Fibroblast of mammary gland (primary cell): Measurements from ENCODE around the gene SYPL2.

Source experiments
- DNase-seq: peaks from one replicate; pipeline ENCODE4 v3.0.0-alpha.2; 2010; ENCODE audit warnings: low read depth
- H3K4me3 ChIP-seq: 2 replicates; pipeline ENCODE4 v1.5.1; 2011; ENCODE audit warnings: low read depth, mild to moderate bottlenecking, low read length, moderate library complexity; ENCODE audit not compliant: control insufficient read depth
- TF ChIP-seq, protein P1 (sequence below): conservative IDR thresholded peaks from 2 replicates; pipeline ENCODE4 v1.5.1; 2011; ENCODE audit warnings: low read depth, low read length, inconsistent platforms; ENCODE audit not compliant: control insufficient read depth, insufficient read depth

Gene SYPL2

GRCh38 chr1:109478806-109479205 lies 12.5 kb downstream of the SYPL2 start:
- DNase-seq: no peak
- H3K4me3 ChIP-seq: no peak overlapping the region
- TF ChIP-seq, protein P1, sequence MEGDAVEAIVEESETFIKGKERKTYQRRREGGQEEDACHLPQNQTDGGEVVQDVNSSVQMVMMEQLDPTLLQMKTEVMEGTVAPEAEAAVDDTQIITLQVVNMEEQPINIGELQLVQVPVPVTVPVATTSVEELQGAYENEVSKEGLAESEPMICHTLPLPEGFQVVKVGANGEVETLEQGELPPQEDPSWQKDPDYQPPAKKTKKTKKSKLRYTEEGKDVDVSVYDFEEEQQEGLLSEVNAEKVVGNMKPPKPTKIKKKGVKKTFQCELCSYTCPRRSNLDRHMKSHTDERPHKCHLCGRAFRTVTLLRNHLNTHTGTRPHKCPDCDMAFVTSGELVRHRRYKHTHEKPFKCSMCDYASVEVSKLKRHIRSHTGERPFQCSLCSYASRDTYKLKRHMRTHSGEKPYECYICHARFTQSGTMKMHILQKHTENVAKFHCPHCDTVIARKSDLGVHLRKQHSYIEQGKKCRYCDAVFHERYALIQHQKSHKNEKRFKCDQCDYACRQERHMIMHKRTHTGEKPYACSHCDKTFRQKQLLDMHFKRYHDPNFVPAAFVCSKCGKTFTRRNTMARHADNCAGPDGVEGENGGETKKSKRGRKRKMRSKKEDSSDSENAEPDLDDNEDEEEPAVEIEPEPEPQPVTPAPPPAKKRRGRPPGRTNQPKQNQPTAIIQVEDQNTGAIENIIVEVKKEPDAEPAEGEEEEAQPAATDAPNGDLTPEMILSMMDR: no peak

- H3K4me3 ChIP-seq: no peak overlapping the region
- no peak for DNase-seq
- TF ChIP-seq, protein P1: no peak
Measured at GRCh38 chr1:109479311-109479710, 13.0 kb downstream of the SYPL2 start.

DNA sequence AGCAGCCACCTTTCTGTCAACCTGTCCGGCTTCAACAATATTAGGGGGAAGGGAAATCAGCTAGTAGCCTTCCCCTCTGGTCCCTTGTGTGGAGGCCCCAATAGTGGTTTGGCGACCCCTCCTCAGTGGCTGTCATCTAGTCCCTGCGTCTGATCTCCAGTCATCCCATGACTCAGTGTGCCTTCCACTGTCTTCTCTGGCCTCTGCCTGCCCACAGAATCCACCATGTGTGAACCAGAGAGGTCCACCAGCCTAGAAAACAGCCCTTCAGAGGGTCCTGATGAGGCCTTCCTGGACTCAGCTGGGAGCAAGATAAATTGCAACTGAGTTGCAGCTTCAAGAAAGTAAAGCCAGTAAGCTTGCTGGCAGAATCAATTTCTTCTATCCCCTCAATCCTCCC lies 13.6 kb downstream of the SYPL2 start:
- H3K4me3 ChIP-seq: no peak overlapping the region
- DNase-seq: no peak
- TF ChIP-seq, protein P1: no peak

DNA sequence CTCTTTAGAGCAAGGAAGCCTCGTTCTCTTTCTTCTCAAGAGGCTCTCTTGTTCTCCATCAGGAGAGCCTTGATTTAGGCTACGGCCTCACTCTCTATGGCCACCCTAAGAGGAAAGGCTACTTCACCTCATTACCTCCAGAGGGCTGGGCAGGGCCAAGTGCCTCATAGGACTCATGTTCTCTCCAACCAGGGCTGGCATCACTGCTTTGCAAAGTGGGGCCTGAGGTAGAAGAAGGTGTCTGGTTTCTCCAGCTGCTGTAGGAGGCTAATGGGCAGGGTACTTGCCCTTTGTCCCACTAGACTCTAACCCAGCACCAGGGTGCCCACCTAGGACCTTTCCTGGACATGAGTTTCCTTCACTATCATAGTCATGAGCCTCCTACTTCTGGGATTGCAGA lies 15.3 kb downstream of the SYPL2 start:
- no peak overlapping the region for H3K4me3 ChIP-seq
- DNase-seq: no peak
- TF ChIP-seq, protein P1: no peak

DNA sequence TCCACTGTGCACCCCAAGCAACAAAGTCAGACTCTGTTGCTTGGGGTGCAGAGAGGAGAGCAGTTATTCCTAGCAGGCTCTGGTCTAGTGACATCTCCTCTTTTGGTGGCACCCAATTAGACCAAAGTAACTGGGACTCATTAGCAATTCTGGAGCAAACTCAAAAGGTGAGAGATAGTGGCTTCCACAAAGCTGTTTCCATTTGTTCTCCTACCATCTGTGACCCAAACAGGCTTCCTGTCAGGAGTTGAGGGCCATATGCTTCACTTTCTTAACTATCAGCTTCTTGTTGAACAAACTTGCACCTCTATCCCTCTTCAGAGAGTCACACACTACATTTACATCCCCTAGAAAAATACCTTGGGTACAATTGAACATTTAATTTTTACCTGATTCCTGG lies 15.9 kb downstream of the SYPL2 start:
- TF ChIP-seq, protein P1: no peak
- no peak for DNase-seq
- H3K4me3 ChIP-seq: no peak overlapping the region

DNA sequence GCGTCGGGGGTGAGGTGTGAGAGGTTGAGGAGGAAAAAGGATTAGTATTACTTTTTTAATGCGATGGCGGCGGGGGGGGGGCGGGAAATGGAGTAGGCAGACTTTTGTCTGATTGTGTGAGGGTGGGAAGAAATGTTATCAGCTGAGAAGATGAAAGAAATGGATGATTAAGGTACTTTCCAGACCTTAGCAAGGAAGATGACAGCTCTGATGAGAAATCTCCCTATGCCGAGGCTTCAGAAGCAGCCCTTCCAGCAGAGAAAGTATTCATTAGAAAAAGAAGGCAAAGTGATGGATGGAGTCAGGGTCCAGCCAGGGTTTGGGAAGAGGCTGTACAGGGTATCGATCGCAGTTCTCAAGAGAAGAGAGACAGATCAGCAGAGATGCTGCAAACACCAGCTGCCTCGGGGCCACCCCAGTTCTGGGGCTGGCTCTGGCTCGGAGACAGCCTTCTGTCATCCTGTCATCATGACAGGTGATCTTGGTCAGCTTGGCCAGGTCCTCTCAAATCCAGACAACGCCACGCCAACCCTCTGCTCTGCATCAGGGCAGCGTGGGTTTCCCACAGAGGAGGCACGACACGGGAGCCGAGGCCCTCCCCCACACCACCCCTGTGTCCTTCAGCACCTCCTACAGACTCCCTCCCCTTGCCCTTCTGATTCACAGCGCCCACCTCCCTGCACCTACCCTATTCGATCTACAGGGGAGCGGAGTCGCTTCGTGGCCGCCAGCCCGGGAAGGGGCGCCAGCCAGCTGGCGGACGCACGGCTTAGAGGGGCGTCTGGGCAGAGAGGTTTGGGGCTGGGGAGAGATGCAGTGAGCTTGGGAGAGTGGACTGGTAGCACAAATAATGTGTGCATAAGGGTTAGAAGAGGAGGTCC lies 16.7 kb downstream of the SYPL2 start:
- TF ChIP-seq, protein P1: no peak
- peak overlapping the region; percentile 71 for H3K4me3 ChIP-seq
- DNase-seq: peak; percentile 4
